ENCODE measurements around the gene AMBRA1. TPM values are rescaled to one million over a fixed set of nuclear protein-coding genes. Genes with fewer than 3 reads are reported as not detected.

The AMBRA1 gene
- total and polyA plus RNA-seq, 8 donors, result 4.6 to 59.4 (median 23.3) TPM

DNA sequence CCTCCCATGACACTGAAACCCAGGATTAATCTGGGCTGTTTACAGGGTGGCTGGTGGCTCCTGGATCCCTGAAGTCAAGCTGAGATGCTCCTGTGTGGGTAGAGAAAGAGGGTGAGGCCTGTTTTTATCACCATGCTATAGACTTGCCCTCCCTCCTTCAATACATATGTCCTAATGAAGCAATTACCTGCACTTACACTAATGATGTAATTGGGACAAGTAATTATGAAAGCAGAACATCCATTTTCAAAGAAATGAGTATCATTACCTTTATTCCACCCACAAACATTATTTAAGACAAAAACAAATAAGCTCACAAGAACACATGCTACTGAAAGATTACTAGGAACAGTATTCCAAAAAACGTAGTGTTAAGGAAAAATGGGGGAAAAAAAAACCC lies 138.0 kb downstream of the AMBRA1 start:
- intact Hi-C loops (cut with DNase I; ENCODE audit: low total_unique reads), result no loop called here
- H3K4me3 ChIP-seq, result no peak overlapping the region
- no peak overlapping the region for H3K27ac ChIP-seq
- no peaks in the 10 kb centered on the region for H3K36me3 ChIP-seq
- no peak for DNase-seq
- TF ChIP-seq CTCF (IDR thresholded peaks at IDR 0.05) (no peak), POLR2A (IDR thresholded peaks at IDR 0.05) (no peak), EP300 (IDR thresholded peaks at IDR 0.05) (no peak), POLR2AphosphoS5 (IDR thresholded peaks at IDR 0.05) (no peak)
- H3K4me1 ChIP-seq, result peaks cover 0 to 17% (median 9%) of the 10 kb centered on the region in 4 donors
- H3K27me3 ChIP-seq, result no peaks in the 10 kb centered on the region
- WGBS, 5 donors, result 46 to 85% (median 71%) methylated on average over 1 of the region's 1 CpG
- no peaks in the 10 kb centered on the region for H3K9me3 ChIP-seq

- Histone ChIP-seq H3K4me3 (no peak overlapping the region), H3K27ac (no peak overlapping the region), H3K27me3 (no peaks in the 10 kb centered on the region), H3K36me3 (no peaks in the 10 kb centered on the region), H3K9me3 (no peaks in the 10 kb centered on the region), H3K4me1 (peaks cover 0 to 19% (median 10%) of the 10 kb centered on the region in 4 donors)
- intact Hi-C loops (cut with DNase I; ENCODE audit: low total_unique reads), result no loop called here
- DNase-seq, result no peak
- no peak for TF ChIP-seq POLR2A (IDR thresholded peaks at IDR 0.05)
- no peak for TF ChIP-seq CTCF (IDR thresholded peaks at IDR 0.05)
- no peak for TF ChIP-seq EP300 (IDR thresholded peaks at IDR 0.05)
- no peak for TF ChIP-seq POLR2AphosphoS5 (IDR thresholded peaks at IDR 0.05)
- WGBS, 5 donors, result 90 to 99% (median 94%) methylated on average over 4 of the region's 4 CpGs
Observed at GRCh38 chr11:46452918-46453517, 140.8 kb downstream of the AMBRA1 start.

DNA sequence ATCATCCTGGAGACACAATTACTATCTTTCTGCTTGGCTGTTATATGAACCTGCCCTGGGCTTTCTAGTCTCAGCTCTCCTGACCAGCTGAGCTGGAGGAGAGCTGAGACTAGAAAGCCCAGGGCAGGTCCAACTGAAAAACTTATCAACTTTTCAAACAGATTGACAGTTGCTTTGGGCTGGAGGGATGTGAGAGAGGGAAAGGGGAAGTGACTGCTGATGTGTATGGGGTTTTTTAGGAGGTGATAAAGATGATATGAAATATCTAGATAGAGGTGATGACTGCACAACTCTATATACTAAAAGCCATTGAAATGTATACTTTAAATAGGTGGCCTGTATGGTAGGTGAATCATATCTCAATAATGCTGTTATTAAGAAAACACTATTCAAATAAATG lies 142.1 kb downstream of the AMBRA1 start:
- no peak for DNase-seq

GRCh38 chr11:46450846-46451477 lies 142.9 kb downstream of the AMBRA1 start:
- Histone ChIP-seq H3K36me3 (no peaks in the 10 kb centered on the region), H3K27me3 (no peaks in the 10 kb centered on the region), H3K9me3 (no peaks in the 10 kb centered on the region), H3K27ac (no peak overlapping the region), H3K4me3 (no peak overlapping the region), H3K4me1 (peaks cover 15 to 29% (median 23%) of the 10 kb centered on the region in 4 donors)
- intact Hi-C loops (cut with DNase I; ENCODE audit: low total_unique reads), result no loop called here
- DNase-seq, result peak in 1 of 2 donors; percentile 15
- TF ChIP-seq EP300 (IDR thresholded peaks at IDR 0.05), result no peak
- no peak for TF ChIP-seq POLR2A (IDR thresholded peaks at IDR 0.05)
- no peak for TF ChIP-seq POLR2AphosphoS5 (IDR thresholded peaks at IDR 0.05)
- no peak for TF ChIP-seq CTCF (IDR thresholded peaks at IDR 0.05)
- 66 to 91% (median 87%) methylated on average over 3 of the region's 3 CpGs for WGBS, 5 donors

More for the DNA sequence above, 142.1 kb downstream of the AMBRA1 start:
- no peak overlapping the region for H3K27ac ChIP-seq
- TF ChIP-seq EP300 (IDR thresholded peaks at IDR 0.05) (no peak), POLR2AphosphoS5 (IDR thresholded peaks at IDR 0.05) (no peak), CTCF (IDR thresholded peaks at IDR 0.05) (no peak), POLR2A (IDR thresholded peaks at IDR 0.05) (no peak)
- no peak overlapping the region for H3K4me3 ChIP-seq
- intact Hi-C loops (cut with DNase I; ENCODE audit: low total_unique reads), result no loop called here
- peaks cover 7 to 26% (median 16%) of the 10 kb centered on the region in 4 donors for H3K4me1 ChIP-seq
- H3K27me3 ChIP-seq, result no peaks in the 10 kb centered on the region
- H3K36me3 ChIP-seq, result no peaks in the 10 kb centered on the region
- H3K9me3 ChIP-seq, result no peaks in the 10 kb centered on the region
